Upper lobe of left lung (tissue), 6 donors: ENCODE measurements around the gene MCFD2. TPM values are rescaled to one million over a fixed set of nuclear protein-coding genes. Genes with fewer than 3 reads are reported as not detected.

Experiments
- ATAC-seq, 2 donors: fragments of 200-7000 bp; cut with Tn5 transposase; one replicate each; pipeline ENCODE4 v1.9.1; 2022; ENCODE audit warnings: mild to moderate bottlenecking in 2 of 2, moderate library complexity in 2 of 2; ENCODE audit not compliant: low FRiP score in 2 of 2
- DNase-seq, 2 donors: peaks; one replicate each; pipeline ENCODE4 v3.0.0-alpha.2; 2019 to 2020
- H3K27ac ChIP-seq, 4 donors: fragments of 200-600 bp; sonication (generic); one replicate each; pipeline ENCODE4 v1.5.1; 2016 to 2019
- H3K27me3 ChIP-seq, 4 donors: fragments of 200-600 bp; sonication (generic); one replicate each; pipeline ENCODE4 v1.5.1; 2017 to 2019
- H3K36me3 ChIP-seq, 4 donors: fragments of 200-600 bp; sonication (generic); one replicate each; pipeline ENCODE4 v1.5.1; 2016 to 2019
- H3K4me1 ChIP-seq, 4 donors: fragments of 200-600 bp; sonication (generic); one replicate each; pipeline ENCODE4 v1.5.1; 2018 to 2019
- H3K4me3 ChIP-seq, 4 donors: fragments of 200-600 bp; sonication (generic); one replicate each; pipeline ENCODE4 v1.5.1; 2017 to 2019; ENCODE audit warnings: mild to moderate bottlenecking in 2 of 4, moderate library complexity in 1 of 4
- H3K9me3 ChIP-seq, 4 donors: fragments of 200-600 bp; sonication (generic); one replicate each; pipeline ENCODE4 v1.5.1; 2018 to 2019
- EP300 ChIP-seq, 4 donors: sonication (generic); formaldehyde crosslinking; IDR thresholded peaks; one replicate each; pipeline ENCODE4 v1.5.1; 2017; ENCODE audit warnings: antibody characterized with exemption in 4 of 4, control low read depth in 2 of 4
- POLR2A ChIP-seq, 4 donors: fragments of 450-650 bp; IDR thresholded peaks; one replicate each; pipeline ENCODE4 v1.5.1; 2016 to 2017; ENCODE audit warnings: antibody characterized with exemption in 4 of 4, mild to moderate bottlenecking in 2 of 4
- POLR2AphosphoS5 ChIP-seq, 2 donors: sonication (generic); formaldehyde crosslinking; IDR thresholded peaks; one replicate each; pipeline ENCODE4 v1.5.1; 2017; ENCODE audit warnings: antibody characterized with exemption in 2 of 2
- WGBS, 2 donors: methylation state at CpG; one replicate each; pipeline ENCODE4 v1.1.5; 2017 to 2018; 5-methylcytosine and 5-hydroxymethylcytosine counted together
- total RNA-seq, 6 donors: library from RNA; depleted of rRNA in 4 of 6; stranded (reverse); fragments of >200 nt in 4 of 6; gene quantifications; one replicate each; pipeline versions ENCODE4 v1.1.0 to v1.2.1, GENCODE V29; 2016 to 2021
- TF ChIP-seq, protein P1 (sequence below), 6 experiments: fragments of 450-650 bp in 4 of 6; fragments of 200-600 bp in 2 of 6; sonication (generic) in 2 of 6; IDR thresholded peaks; one replicate each; pipeline ENCODE4 v1.5.1; 2016 to 2019; ENCODE audit warnings: antibody characterized with exemption in 6 of 6
- donor health status: DM: no; HTN: no; CAD: no; lungs with moderate emphysema.
- donor health status: DM: no; HTN: yes; CAD: no; lungs with severe emphysema.

The MCFD2 gene
- total RNA-seq, 6 donors from 2014 or later, result 16.8 to 102 (median 77.5) TPM

DNA sequence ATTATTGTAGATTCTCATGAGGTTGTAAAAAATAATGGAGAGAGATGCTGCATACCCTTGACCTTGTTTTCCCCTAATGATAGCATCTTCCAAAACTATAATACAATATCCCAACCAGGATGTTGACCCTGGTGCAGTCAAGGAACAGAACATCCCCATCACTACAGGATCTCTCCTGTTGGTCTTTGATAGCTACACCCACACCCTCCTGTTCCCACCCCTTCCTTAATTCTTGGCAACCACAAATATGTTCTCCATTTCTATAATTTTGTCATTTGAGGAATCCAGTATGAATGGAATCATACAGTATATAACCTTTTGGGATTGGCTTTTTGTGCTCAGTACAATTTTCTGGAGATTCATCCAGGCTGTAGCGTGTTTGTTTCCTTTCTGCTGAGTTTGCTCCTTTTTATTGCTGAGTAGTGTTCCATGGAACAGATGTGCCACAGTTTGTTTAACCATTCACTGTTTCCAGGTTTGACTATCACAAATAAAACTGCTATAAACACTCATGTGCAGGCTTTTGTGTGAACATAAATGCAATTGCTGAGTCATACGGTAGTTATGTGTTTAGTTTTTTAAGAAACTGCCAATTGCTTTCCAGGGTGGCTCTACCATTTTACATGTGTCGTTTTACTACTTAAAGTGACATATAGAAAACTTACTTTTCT lies 22.2 kb downstream of the MCFD2 start:
- 90 to 91% methylated on average over 3 of the region's 3 CpGs for WGBS, 2 donors
- H3K36me3 ChIP-seq, result no peaks in the 10 kb centered on the region
- no peak overlapping the region for H3K4me3 ChIP-seq
- no peak for TF ChIP-seq POLR2A (IDR thresholded peaks at IDR 0.05)
- TF ChIP-seq, protein P1, sequence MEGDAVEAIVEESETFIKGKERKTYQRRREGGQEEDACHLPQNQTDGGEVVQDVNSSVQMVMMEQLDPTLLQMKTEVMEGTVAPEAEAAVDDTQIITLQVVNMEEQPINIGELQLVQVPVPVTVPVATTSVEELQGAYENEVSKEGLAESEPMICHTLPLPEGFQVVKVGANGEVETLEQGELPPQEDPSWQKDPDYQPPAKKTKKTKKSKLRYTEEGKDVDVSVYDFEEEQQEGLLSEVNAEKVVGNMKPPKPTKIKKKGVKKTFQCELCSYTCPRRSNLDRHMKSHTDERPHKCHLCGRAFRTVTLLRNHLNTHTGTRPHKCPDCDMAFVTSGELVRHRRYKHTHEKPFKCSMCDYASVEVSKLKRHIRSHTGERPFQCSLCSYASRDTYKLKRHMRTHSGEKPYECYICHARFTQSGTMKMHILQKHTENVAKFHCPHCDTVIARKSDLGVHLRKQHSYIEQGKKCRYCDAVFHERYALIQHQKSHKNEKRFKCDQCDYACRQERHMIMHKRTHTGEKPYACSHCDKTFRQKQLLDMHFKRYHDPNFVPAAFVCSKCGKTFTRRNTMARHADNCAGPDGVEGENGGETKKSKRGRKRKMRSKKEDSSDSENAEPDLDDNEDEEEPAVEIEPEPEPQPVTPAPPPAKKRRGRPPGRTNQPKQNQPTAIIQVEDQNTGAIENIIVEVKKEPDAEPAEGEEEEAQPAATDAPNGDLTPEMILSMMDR (IDR thresholded peaks at IDR 0.05), result no peak
- peak in 2 of 4 donors; percentile 4 to 48 for TF ChIP-seq EP300 (IDR thresholded peaks at IDR 0.05)
- TF ChIP-seq POLR2AphosphoS5 (IDR thresholded peaks at IDR 0.05), result no peak
- H3K4me1 ChIP-seq, result peaks cover 0 to 8% (median 5%) of the 10 kb centered on the region in 4 donors
- H3K9me3 ChIP-seq, result no peaks in the 10 kb centered on the region
- DNase-seq, result peak in 1 of 2 donors; percentile 8
- no peak for ATAC-seq
- H3K27ac ChIP-seq, result no peak overlapping the region
- H3K27me3 ChIP-seq, result no peaks in the 10 kb centered on the region

DNA sequence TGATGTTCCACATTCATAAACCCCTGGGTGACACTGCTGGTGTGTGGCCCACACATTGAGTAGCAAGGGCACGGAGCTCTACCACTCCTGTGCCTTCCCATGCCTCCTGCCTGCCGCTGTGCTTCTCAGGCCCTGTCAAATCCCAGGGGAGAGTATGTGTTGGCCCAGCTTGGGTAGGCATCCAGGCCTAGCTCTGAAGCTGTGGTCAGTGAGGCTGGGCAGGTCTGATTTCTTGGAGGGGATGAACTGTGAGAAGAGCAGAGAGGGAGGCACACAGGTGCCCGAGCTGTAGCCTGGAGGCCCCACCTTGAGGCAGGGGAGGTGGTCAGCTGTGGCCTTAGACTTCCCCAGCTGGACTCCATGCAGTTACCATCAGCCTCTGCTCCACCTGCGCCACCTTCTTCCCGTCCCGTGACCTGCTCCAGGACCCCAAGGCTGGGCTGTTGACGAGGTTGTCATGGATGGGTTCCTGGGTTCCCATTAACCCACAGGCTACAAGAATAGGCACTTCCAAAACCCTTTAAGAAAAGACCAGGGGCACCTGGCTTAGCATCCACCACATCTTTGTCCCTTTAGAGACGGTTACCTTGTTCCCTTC lies 23.6 kb downstream of the MCFD2 start:
- WGBS, 2 donors, result 96% methylated on average over 8 of the region's 8 CpGs

DNA sequence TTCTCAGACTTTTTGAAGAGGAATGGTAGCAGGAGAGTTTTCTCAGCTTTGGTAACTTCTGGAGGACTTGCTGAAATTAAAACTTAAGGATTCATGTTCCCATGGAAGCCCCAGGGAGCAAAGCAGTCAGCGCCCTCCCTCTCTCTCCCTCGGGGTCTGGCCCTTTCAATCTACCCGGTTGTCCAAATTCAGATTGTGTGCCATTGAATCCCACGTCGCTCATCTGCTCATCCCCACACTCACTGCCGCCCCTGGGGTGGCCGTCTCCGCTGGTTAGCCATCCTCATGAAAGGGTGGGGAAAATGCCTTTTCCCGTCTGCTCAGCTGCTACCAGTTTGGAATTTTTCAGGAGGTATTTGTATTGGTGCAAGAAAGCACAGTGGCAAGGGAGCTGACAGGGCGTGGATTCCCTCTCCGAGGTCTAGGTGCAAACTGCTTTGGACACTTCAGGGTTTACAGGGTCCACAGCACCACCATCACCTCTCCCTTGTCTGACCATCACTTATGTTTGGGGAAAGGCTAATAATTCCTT lies 27.1 kb downstream of the MCFD2 start:
- TF ChIP-seq POLR2AphosphoS5 (IDR thresholded peaks at IDR 0.05) (no peak), POLR2A (IDR thresholded peaks at IDR 0.05) (no peak), EP300 (IDR thresholded peaks at IDR 0.05) (no peak)
- TF ChIP-seq, protein P1 (IDR thresholded peaks at IDR 0.05), result no peak
- Histone ChIP-seq H3K36me3 (no peaks in the 10 kb centered on the region), H3K4me1 (peaks cover 0 to 8% (median 5%) of the 10 kb centered on the region in 4 donors), H3K4me3 (no peak overlapping the region), H3K27ac (no peak overlapping the region), H3K9me3 (no peaks in the 10 kb centered on the region), H3K27me3 (no peaks in the 10 kb centered on the region)
- peak in 1 of 2 donors; percentile 15 for DNase-seq
- 84 to 86% methylated on average over 11 of the region's 11 CpGs for WGBS, 2 donors
- no peak for ATAC-seq

More for the DNA sequence above, 23.6 kb downstream of the MCFD2 start:
- DNase-seq, result peak in 1 of 2 donors; percentile 17
- ATAC-seq, result peak in 1 of 2 donors; percentile 32
- no peak overlapping the region for H3K27ac ChIP-seq
- H3K9me3 ChIP-seq, result no peaks in the 10 kb centered on the region
- H3K4me1 ChIP-seq, result peaks cover 0 to 8% (median 5%) of the 10 kb centered on the region in 4 donors
- no peak overlapping the region for H3K4me3 ChIP-seq
- no peaks in the 10 kb centered on the region for H3K36me3 ChIP-seq
- no peaks in the 10 kb centered on the region for H3K27me3 ChIP-seq
- TF ChIP-seq, protein P1 (IDR thresholded peaks at IDR 0.05), result no peak
- no peak for TF ChIP-seq POLR2A (IDR thresholded peaks at IDR 0.05)
- TF ChIP-seq POLR2AphosphoS5 (IDR thresholded peaks at IDR 0.05), result no peak
- TF ChIP-seq EP300 (IDR thresholded peaks at IDR 0.05), result no peak

GRCh38 chr2:46887028-46887885 lies 28.3 kb downstream of the MCFD2 start:
- Histone ChIP-seq H3K36me3 (no peaks in the 10 kb centered on the region), H3K4me1 (peaks cover 0 to 8% (median 5%) of the 10 kb centered on the region in 4 donors), H3K27me3 (no peaks in the 10 kb centered on the region), H3K9me3 (no peaks in the 10 kb centered on the region), H3K4me3 (no peak overlapping the region), H3K27ac (no peak overlapping the region)
- WGBS, 2 donors, result 92 to 100% methylated on average over 2 of the region's 2 CpGs
- TF ChIP-seq POLR2AphosphoS5 (IDR thresholded peaks at IDR 0.05), result no peak
- no peak for TF ChIP-seq EP300 (IDR thresholded peaks at IDR 0.05)
- no peak for TF ChIP-seq POLR2A (IDR thresholded peaks at IDR 0.05)
- DNase-seq, result no peak
- no peak for ATAC-seq
